Daoy (cell line): ENCODE results near the gene NDRG2. TPM values are rescaled to one million over a fixed set of nuclear protein-coding genes. Genes with fewer than 3 reads are reported as not detected.

ENCODE experiments used
- DNase-seq: peaks from one replicate; pipeline ENCODE4 v3.0.0-alpha.2; 2015; ENCODE audit warnings: low read depth
- total RNA-seq: library from RNA; depleted of rRNA; stranded (reverse); fragments of >200 nt; shearing (Covaris generic); gene quantifications from 2 replicates; pipeline ENCODE4 v1.2.3, GENCODE V29; 2014; rRNA removed

Gene NDRG2
- 6.3 and 22.7 TPM in 2 replicates for total RNA-seq

DNA sequence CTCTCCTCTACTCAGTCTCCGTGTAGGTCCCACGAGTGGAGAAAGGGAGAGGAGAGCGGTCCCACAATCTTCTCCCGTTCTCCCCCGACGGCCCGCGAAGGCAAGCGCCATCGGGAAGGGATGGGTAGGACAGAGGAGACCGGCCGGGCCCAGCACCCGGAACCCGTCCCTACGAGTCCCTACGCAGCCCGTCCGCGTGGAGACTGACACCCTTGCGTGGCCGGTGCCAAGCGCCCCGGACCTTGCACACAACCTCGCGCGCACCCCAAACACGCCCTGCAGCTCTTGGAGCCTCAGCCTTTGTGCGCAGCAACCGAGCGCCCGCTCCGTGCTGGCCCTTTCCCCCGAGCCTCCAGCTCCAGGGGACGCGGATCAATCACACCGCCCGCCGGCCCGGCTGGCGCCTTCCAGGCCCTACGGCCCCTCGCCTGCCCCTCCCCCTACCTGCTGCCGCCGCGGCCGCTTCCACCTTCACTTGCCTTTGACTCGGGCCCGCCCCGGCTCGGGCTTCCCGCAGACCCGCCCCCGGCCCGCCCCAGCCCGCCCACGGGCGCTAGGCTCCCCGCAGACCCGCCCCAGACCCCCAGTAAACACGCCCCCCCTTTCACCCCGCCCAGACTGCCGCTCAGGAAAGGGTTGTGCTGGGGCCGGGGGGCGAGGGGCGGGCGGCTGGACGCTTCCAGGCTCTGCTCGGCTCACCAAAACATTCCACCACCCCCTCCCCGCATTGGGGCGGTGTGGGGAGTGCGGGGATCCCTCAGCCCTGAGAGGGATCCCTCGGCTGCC is at the start of gene NDRG2:
Gene NDRG2 (minus strand): TSS at position 477 of the 786 bp plus-strand sequence. CDS start 1,746 bp downstream, outside the sequence.
- peak; percentile 70 for DNase-seq

DNA sequence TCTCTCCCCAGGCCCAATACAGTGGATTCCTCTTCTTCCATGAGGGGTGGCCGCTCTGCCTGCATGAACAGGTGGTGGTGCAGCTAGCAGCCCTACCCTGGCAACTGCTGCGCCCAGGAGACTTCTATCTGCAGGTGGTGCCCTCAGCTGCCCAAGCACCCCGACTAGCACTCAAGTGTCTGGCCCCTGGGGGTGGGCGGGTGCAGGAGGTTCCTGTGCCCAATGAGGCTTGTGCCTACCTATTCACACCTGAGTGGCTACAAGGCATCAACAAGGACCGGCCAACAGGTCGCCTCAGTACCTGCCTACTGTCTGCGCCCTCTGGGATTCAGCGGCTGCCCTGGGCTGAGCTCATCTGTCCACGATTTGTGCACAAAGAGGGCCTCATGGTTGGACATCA is 49.1 kb upstream of the NDRG2 start:
- no peak for DNase-seq

DNA sequence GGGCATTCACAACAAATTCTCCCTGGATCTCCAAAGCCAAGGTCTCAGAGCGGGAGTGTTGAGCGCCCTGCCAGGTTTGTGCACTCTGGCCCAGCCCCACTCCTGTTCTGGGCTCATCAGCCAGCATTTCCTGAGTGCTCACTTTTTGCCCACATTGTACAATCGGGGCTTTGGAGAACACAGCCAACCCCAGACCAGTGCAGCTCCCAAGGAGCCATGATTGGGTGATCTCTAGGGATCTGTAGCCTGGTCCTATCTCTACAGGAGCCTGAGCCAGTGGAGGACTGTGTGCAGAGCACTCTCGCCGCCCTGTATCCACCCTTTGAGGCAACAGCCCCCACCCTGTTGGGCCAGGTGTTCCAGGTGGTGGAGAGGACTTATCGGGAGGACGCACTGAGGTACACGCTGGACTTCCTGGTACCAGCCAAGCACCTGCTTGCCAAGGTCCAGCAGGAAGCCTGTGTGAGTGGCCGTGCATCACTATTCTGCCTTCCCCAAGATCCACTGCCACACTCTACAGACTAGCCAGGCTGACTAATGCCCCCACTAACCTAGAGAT is 48.0 kb upstream of the NDRG2 start:
- DNase-seq, result no peak

DNA sequence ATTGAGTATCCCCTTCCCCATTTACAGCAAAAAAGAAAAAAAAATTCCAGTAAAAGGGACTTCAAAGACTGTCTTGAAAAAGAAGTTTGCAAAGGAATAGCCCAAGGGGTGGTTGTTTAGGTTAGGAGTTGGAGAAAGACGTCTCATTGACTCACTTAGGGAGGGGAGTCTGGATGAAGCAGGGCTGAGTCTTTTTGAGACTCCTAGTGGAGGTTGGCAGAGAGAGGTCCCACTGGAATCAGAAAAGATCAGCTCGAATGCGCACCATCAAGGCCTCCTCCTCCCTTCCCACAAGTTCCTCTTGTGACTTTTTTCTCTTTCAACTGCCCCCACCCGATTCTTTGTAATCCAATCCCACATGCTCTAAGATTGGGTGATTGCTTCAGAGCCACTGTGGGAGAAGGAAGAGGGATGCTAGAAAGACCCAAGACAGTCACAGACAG is 47.2 kb upstream of the NDRG2 start:
- DNase-seq, result peak; percentile 68

DNA sequence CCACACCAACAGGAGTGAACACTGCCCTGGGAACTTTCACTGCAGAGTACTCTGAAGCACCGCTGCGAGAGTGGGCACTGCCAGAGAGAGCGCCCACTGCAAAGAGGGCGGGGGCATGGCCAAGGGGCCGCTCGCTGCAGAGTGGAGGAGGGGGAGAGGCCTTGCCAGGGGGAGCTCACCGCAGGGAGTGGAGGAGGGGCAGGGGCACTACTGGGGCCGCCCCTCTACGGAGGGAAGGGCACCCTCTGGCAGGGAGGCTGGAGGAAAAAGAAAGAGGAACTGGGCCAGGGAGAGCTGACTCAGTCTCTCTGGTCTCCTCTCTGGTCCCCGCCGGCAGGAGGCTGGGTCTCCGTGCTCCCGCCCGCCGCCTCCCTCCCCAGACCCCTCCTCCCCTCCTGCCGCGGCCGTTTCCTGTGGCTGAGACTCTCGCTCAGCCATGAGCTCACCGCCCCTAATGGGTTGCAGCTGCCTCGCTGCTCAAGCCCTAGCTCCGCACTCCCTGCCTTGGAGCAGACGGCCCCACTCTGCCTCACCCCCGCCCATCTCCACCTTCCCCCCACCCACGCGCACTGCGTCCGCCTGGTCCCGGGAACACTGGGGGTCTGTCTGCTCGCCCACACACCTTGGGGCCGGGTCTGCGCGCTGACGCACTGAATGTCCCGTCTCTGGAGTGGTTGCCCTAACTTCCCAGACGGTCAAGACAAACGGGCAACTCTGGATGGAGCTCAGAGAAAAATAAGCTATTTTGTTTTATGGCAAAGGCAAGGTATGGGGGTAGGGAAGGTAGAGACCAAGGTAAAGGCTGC is 46.6 kb upstream of the NDRG2 start:
- peak; percentile 99 for DNase-seq

DNA sequence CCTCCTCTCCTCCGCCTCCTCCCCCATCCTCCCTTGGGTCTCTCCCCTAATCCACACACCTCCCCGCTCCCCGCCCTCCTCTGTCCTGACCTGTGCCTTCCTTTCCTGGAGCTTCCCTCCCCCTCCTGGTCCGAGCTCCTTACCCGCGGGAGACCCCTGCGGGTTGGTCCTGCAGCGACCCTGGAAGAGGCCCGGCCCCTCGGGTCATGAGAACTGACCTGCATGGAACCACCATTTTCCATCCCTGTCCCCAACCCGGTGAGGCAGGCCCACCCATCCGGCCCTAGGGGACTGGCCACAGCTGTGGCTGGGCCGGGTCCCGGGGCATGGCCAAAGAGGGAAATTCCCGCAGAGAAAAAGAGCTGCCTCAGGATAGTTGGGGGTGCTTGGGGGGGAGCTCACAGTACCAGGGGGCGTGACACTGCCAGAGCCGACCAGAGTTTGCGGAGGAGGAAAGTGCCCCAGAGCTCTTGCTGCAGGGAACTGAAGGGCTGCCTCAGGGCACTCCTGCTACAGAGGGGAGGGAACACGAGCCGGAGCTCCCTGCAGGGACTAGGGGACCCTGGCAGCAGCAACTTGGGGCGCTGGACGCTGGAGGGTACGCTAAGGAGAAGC is 45.9 kb upstream of the NDRG2 start:
- peak; percentile 73 for DNase-seq

DNA sequence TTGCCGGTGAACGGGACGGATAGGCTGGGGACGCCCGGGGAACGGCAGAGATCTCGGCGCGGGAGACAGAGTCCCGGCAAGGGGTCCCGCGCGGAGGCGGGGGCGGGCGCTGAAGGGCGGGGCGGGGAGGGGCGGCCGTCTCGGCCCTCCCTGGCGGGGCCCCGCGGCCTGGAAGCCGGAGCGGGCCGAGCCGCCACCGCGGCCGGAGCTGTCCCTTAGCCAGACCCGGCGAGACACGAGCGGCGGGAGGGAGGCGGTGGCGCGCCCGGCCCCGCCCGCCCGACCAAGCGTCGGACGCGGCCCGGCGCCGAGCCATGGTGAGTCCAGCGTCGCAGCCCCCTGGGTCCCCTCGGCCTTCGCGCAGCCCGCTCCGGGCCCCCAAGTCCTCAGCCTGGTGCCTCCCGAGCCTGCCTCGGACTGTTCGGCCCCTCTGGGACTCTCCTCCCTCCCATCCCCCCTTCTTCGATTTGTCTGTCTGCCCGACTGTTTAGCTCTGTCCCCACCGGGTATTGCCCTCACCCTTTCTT is 45.3 kb upstream of the NDRG2 start, which contains the start of gene ARHGEF40:
Gene ARHGEF40 (plus strand): TSS at position 222 of the 527 bp plus-strand sequence. CDS start 93 bp downstream, at position 315.
- DNase-seq, result peak; percentile 78

DNA sequence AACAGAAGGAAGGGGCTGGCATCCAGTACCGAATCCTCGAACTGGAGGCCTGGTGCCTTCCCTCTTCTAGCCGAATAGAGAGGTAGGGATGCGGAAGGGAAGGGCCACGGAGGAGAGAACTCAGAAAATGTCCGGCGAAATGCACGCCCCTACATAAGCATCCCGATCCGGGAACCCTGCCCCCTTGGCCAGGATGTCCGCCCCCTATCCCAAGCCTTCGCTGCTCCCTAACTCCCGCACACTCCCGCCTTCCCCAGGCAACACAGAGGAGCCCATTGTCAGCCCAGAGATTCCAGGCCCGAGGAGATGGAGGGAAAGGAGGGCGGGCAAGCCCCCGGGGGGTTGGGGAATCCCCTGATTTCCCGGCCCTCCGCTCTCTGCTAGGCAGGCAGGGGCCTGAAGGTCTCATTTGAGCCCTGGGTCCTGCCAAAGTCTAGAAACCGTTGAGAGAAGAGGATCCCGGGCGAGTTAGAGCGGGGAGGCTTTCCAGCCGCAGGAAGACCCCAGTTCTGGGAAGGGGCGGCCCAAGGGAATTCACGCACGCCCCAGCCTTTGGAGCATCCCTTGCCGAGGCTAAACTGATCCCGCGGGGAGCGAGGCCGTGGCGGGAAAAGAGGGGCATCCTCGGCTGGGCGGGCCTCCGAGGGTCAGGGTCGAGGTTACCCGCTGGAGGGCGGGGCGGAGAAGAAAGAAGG is 44.7 kb upstream of the NDRG2 start:
- DNase-seq, result peak; percentile 78

DNA sequence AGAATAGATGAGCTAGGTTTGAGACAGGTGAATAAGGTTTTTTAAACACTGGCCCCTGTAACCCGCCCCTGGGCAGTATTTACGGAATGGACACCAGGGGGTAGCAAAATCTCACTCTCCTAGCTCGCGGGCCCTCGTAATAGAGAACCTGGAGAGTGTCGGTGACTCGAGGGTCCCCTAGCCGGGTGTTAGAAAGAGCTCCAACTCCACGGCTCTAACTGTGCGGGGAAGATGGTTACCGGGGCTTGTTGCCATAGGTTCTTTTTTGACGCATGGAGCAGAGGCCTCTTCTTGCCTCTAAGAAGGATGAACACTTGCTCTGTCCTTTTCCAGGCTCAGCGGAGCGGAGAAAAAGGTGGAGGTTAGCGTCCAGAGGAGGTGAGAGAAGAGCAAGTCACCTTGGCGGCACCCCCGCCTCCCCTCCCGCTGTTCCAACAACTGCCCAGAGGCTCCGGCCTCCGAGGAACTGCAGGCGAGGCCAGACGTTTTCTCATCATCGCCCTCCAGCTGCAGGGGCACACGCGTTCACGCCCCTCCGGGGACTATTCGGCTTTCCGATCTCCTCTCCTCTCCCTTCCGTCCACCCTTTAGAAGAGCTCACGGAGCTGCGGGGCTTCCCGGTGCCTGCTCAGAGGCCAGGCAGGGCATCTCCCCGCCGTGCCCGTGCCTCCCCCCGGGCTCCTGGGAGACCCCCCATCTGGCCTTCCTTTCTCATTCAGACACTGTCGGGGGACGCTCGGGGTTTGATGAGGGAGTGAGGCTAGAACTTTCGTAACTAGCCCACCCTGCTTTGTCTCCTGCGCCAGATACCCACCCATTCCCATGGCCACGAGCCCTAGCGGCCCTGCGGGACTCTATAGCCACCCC is 43.9 kb upstream of the NDRG2 start:
- peak; percentile 72 for DNase-seq

DNA sequence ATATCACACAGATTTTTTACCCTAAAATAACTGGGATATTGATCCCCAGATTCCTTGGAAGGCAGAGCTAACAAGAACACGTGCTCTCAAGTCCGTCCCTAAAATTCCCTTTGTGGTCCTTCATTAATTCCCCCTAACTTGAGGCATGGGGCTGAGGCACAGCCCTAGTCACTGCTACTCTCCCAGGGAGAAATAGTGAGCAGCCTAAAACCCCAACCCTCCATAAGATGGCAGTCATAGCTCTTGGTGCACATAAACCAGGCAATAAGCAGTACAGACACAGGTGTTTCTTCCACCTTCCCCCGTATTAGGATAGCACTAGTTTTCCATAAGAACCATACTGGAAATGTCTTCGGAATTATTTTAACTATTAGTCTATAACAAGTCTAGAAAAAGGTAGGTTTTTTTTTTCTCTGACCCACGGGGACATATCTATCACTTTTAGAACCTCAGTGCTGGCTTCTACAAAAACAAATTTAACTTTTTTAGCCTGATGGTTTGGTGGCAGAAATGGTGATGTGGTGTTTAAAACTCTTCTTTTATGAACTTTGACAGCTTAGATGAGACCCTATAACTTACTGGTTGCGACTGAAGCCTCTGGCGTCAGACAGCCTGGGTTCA is 42.1 kb upstream of the NDRG2 start:
- DNase-seq, result no peak

DNA sequence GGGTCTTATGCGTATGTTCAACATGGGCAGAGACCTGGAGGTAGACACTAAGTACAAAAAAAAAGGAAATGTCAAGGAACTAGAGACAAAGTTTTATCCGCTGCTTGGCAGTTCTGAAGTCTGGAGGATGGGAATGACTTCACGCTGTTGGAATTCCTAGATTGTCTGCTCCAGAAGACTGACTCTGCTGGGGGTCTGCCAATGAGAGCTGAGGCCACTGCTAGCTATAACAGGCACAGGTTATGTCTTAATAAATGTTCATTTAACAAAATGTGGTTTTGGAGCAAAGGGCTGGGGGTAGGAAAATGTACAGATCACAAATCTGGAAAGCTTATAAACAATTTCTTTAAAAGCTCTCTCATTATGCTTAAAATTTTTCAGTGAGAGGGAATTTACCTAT is 38.6 kb upstream of the NDRG2 start:
- DNase-seq, result peak; percentile 93

DNA sequence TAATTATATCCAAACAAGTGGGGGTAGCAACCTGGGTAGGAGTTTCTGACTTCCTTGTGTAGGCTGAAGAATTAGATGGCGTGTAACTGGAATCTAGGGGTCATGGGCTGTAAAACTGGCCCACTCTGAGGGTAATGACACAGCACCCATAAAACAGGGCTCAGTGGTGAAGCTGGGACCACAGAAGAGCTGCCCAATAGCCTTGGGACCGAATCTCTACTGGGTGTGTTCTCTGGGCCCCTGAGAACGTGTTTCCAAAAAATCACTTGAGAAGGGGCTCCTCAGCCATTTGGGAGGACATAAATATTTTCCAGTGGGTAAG is 36.4 kb upstream of the NDRG2 start:
- no peak for DNase-seq

DNA sequence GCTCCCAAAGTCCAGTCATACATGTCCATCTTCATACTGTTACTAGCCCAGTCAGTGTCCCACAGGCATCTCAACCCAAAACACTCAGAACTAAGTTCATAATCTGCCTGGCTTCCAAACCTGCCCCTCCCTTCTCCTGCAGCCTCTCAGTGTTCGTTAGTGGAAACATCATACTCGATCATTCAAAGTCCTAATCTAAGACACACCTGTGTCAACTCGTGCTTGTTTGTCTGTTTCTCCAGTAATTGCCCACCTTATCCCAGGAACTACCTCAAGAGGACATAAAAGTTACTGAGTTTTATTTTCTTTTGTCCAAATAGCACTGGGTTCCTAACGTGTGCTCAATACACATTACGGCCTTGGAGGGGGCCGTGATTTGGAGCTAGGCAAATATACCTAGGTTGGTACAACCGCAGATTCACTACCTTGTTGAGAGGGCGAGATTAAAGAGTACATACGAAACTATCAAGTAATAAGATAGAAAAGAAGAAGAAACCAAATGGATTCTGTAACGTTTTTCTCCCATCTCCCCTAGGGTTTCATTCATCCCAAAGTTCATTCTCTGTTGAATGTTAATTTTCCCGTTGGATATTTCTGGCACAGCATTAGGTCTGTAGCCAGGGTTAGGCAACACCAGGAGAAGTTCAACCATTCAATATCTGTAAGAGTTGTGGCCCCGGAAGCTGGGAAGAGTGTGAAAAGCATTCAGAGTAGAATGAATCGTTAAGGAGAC is 35.9 kb upstream of the NDRG2 start:
- DNase-seq, result no peak

DNA sequence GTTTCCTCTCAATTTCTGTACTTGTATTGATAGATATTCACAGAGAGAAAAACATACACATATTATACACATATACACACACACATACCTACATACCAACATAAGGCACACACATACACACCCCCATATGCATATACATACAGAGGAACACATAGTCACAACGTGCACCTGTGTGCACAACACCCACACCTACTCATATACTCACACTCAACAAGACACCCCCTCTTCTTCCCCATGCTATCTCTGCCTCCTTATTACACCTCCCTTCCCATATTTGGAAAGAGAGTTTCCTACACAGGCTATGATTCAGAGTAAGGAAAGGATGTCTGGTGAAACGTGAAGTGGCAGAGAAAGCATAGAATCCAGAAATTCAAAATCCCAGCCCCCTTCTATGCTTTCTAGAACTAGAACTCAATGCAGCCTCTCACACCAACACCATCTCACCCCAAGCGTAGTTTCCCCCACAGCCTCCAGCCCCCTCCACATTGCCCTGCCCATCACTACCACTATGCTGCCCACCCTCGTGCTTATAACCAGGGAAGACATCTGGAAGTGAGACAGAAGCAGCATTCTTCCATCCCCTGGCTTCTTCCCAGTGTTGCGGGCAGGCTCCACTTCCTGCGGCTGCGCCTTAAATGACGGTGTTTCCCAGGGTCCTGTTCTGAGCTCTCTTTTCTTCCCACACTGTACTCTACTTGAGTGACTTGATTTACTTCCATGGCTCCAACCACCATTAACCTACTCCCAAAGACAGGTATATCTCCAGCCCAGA is 35.2 kb upstream of the NDRG2 start:
- DNase-seq, result peak; percentile 52

DNA sequence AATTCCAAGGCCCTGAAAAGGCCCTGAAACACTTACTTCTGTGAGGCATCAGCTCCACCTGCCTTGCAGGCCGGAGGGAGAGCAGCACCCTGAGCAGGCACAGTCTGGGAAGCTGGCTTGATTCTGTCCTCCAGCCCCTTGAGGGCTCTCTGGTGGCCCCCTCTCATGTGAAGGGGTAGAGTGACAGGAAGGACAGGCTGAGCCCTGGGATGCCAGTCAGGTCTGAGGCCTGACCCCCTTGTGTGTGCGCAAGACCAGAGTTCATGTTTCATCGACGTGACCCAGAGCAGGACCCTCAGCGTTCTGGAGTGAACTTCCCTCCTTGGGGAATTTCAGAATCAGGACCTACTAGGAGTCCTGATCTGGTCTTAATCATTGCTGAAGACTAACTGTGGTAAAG is 34.0 kb upstream of the NDRG2 start:
- no peak for DNase-seq

DNA sequence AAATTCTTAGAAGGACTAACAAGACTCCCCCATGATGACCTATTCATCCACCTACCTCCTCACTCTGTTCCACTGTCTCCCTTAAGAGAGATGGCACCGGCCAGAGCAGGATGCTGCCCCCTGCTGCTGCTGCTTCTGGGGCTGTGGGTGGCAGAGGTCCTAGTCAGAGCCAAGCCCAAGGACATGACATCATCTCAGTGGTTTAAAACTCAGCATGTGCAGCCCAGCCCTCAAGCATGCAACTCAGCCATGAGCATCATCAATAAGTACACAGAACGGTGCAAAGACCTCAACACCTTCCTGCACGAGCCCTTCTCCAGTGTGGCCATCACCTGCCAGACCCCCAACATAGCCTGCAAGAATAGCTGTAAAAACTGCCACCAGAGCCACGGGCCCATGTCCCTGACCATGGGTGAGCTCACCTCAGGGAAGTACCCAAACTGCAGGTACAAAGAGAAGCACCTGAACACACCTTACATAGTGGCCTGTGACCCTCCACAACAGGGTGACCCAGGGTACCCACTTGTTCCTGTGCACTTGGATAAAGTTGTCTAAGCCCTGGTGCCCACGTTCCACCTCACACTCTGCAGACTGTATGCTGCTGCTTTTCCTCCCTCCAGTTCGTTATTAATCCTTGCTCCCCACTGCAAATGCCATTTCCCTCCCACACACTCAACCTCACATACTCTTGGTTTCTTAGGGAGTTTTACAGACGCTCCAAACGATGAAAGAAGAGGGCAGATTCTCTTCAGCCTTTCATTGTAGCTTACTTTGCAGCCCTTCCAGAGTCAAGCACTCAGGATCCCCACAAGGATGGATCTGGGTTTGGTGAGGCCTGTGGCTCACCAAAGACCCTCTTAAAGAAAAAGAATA is 33.2 kb upstream of the NDRG2 start, which contains the start of gene RNASE8:
Gene RNASE8 (plus strand): TSS at position 20 of the 873 bp plus-strand sequence. CDS start 71 bp downstream, at position 91.
- DNase-seq, result peak; percentile 72

DNA sequence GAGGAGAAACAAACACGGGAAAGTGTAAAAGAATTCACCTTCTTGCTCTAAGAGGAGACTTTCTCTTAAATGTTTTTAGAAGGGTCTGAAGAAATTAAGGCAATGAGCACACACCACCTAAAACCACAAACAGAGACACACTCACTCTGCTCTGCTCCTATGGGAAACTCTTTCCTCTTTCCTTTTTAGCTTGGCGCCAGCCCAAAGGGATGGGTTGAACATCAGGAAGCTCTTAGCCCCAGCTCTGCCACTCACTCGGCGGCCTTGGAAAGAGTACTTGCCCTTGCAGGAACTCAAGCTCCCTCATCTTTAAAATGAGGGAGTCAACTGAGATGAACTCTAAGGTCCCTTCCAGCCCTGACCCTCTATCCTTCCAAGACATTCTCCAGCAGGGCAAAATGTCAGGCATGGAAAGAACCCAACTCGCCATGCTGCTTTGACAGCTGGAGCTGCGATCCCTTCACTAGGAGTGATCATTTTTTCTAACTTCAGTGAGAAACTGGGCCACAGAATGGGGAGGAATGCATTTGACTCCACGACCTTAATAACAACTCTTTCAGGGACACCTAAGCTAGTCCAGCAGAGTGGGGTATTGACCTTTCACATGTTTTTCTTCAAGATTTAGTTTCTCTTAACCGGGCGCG is 31.8 kb upstream of the NDRG2 start:
- peak; percentile 82 for DNase-seq
